Measurements from ENCODE around the gene SHKBP1.

GRCh38 chr19:40594255-40594654 is 17.6 kb downstream of the SHKBP1 start:
- TF ChIP-seq PRDM15 (CRISPR knock-in tag; IDR thresholded peaks at IDR 0.05) (no peak), CTCF (IDR thresholded peaks at IDR 0.05 in 2 of 3, conservative IDR thresholded peaks at IDR 0.05 in 1 of 3; ENCODE audit: control insufficient read depth in 2 of 3, extremely low read depth in 1 of 3, insufficient read depth in 1 of 3, low read depth in 3 of 3, low read length in 3 of 3) (no peak), JUNB (IDR thresholded peaks at IDR 0.05) (no peak), TARDBP (IDR thresholded peaks at IDR 0.05; ENCODE audit: borderline replicate concordance) (no peak)
